Pancreas (tissue), 10 donors: ENCODE measurements around the gene NEGR1. TPM values are rescaled to one million over a fixed set of nuclear protein-coding genes. Genes with fewer than 3 reads are reported as not detected.
"Not testable (repeated sequence)": the region's sequence is repeated elsewhere in the genome, so short reads cannot be mapped to it uniquely, and the experiment has no call there.

Experiments
- ATAC-seq, 4 donors: fragments of 200-7000 bp; cut with Tn5 transposase; one replicate each; pipeline versions ENCODE4 v1.8.0 to v1.9.1; 2020; ENCODE audit warnings: mild to moderate bottlenecking in 4 of 4, moderate library complexity in 4 of 4
- DNase-seq, 6 donors: peaks; one replicate each; pipeline ENCODE4 v3.0.0-alpha.2; 2020
- FAIRE-seq: peaks from 2 replicates; lab custom pipeline; 2012; peaks lifted over from hg19 to GRCh38; lab: Jason Lieb, UNC
- H3K27ac ChIP-seq, 4 donors: fragments of 200-600 bp; sonication (generic); 1 replicate in 3 of 4; 2 replicates in 1 of 4; pipeline versions ENCODE4 v1.5.0 to v1.8.0; 2020
- H3K27me3 ChIP-seq, 4 donors: fragments of 200-600 bp; one replicate each; pipeline ENCODE4 v1.8.0; 2021
- H3K36me3 ChIP-seq, 3 donors: fragments of 200-600 bp; sonication (generic) in 1 of 3; one replicate each; pipeline versions ENCODE4 v1.5.0 to v1.8.0; 2020 to 2021
- H3K4me1 ChIP-seq, 3 donors: fragments of 200-600 bp; one replicate each; pipeline ENCODE4 v1.8.0; 2021
- H3K4me3 ChIP-seq, 4 donors: fragments of 200-600 bp; sonication (generic) in 2 of 4; one replicate each; pipeline versions ENCODE4 v1.5.0 to v1.8.0; 2020 to 2021
- H3K9me3 ChIP-seq, 4 donors: fragments of 200-600 bp; one replicate each; pipeline ENCODE4 v1.8.0; 2021
- CTCF ChIP-seq, 4 donors: fragments of 200-600 bp; sonication (generic) in 3 of 4; IDR thresholded peaks; one replicate each; pipeline versions ENCODE4 v1.5.0 to v1.8.0; 2021; ENCODE audit warnings: antibody characterized with exemption in 4 of 4
- WGBS, 2 donors: extraction: QIAGEN DNeasy Blood & Tissue Kit; methylation state at CpG; one replicate each; pipeline ENCODE4 v1.1.7; 2013; 5-methylcytosine and 5-hydroxymethylcytosine counted together
- intact Hi-C, 3 donors: fragments of 100-400 bp; cut with DNase I; formaldehyde crosslinking; loops; one replicate each; pipeline versions ENCODE4 v1.11.1 to v1.14.2; 2022
- polyA plus RNA-seq, 2 donors: library from polyadenylated mRNA; stranded (reverse); fragments of 200-250 nt; gene quantifications; one replicate each; pipeline ENCODE4 v1.2.3, GENCODE V29; 2013
- total RNA-seq, 6 donors: library from RNA; stranded (reverse); fragmentation: NEBNext Ultra II Directional in 4 of 6; extraction: Animal tissue kit (Norgen Biotek cat#: 25700) in 4 of 6; gene quantifications; one replicate each; pipeline versions ENCODE4 v1.2.1 to v1.2.4, GENCODE V29; 2021 to 2023
- donor health status: healthy with polysubstance abuse.
- donor health status: DM: no; HTN: no; CAD: no; lungs with moderate emphysema.
- donor health status: DM: no; HTN: no; CAD: no.
- donor health status: control.
- donor health status: control.
- donor health status: Bipolar disorder and iron deficiency.
- donor health status: DM: yes; HTN: yes; CAD: no.
- donor health status: DM: no; HTN: no; CAD: no.
- donor health status: DM: no; HTN: no; CAD: no.
- donor health status: DM: yes; HTN: yes; CAD: no.

Gene NEGR1
- total and polyA plus RNA-seq, 8 donors, result 1.2 to 9.3 (median 3.4) TPM

GRCh38 chr1:72253132-72253531, 29.2 kb downstream of the NEGR1 start:
- intact Hi-C loops, result no loop called here
- H3K27ac ChIP-seq, result no peak overlapping the region
- FAIRE-seq, result no peak
- no peak for TF ChIP-seq CTCF (IDR thresholded peaks at IDR 0.05)
- no peak for ATAC-seq
- H3K36me3 ChIP-seq, result no peaks in the 10 kb centered on the region
- H3K27me3 ChIP-seq, result no peaks in the 10 kb centered on the region
- no peak for DNase-seq
- no peaks in the 10 kb centered on the region for H3K4me1 ChIP-seq
- no peak overlapping the region for H3K4me3 ChIP-seq
- no peaks in the 10 kb centered on the region for H3K9me3 ChIP-seq

DNA sequence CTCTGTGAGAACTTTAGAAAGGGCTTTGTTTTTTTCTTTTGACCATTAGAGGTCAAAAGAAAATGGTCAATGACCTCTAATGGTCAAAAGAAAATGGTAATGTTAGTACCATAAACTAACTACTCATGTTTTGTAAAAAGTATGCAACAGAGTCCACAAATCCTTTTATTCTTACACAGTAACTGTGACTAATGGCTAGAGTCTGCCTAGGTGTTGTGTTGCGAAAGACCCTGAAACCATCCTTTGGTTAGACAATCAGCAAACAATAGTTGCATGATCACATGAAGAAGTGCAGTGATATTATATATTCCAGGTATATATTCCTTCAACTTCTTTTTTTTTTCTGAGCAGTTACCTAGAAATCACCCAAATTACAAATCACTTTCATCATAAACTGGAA, 40.9 kb downstream of the NEGR1 start:
- Histone ChIP-seq H3K4me3 (no peak overlapping the region), H3K27ac (no peak overlapping the region), H3K36me3 (no peaks in the 10 kb centered on the region), H3K27me3 (no peaks in the 10 kb centered on the region), H3K4me1 (no peaks in the 10 kb centered on the region), H3K9me3 (no peaks in the 10 kb centered on the region)
- no peak for TF ChIP-seq CTCF (IDR thresholded peaks at IDR 0.05)
- FAIRE-seq, result no peak
- ATAC-seq, result no peak
- no peak for DNase-seq
- intact Hi-C loops, result no loop called here
- 84 to 88% methylated on average over 1 of the region's 1 CpG for WGBS, 2 donors

DNA sequence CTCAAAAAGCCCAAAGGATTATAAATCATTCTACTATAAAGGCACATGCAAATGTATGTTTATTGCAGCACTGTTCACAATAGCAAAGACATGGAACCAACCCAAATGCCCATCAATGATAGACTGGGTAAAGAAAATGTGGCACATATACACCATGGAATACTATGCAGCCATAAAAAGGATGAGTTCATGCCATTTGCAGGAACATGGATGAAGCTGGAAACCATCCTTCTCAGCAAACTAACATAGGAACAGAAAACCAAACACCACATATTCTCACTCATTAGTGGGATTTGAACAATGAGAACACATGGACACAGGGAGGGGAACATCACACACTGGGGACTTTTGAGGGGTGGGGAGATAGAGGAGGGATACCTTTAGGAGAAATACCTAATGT, 46.4 kb downstream of the NEGR1 start:
- H3K27me3 ChIP-seq, FAIRE-seq, H3K4me3 ChIP-seq, H3K27ac ChIP-seq, ATAC-seq, H3K4me1 ChIP-seq, DNase-seq, H3K9me3 ChIP-seq, intact Hi-C loops, H3K36me3 ChIP-seq: not testable (repeated sequence)

- 46 to 51% methylated on average over 7 of the region's 7 CpGs for WGBS, 2 donors
- no peak for FAIRE-seq
- no peak for ATAC-seq
- Histone ChIP-seq H3K4me3 (no peak overlapping the region), H3K9me3 (no peaks in the 10 kb centered on the region), H3K4me1 (no peaks in the 10 kb centered on the region), H3K36me3 (no peaks in the 10 kb centered on the region), H3K27me3 (no peaks in the 10 kb centered on the region), H3K27ac (no peak overlapping the region)
- no peak for DNase-seq
- TF ChIP-seq CTCF (IDR thresholded peaks at IDR 0.05), result no peak
- intact Hi-C loops, result no loop called here
Measured at GRCh38 chr1:72235062-72235461, 47.3 kb downstream of the NEGR1 start.

DNA sequence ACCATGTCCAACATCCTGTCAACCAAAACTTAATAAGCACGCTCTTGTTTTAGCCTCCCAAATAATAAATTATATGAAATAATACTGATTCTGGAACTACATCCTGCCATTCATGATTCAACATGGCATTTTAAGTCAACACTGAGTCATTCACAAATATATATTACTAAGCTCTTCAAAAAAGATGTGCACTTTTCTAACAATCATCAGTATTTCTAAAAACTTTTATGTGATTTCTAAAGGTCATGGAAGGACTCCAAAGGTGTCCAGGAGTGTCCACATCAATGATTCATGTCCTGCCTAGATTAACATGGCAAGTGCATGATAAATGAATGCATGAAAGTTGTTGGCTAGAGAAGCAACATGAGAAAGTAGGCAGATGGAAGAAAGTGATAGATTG, 51.6 kb downstream of the NEGR1 start:
- H3K27me3 ChIP-seq, result no peaks in the 10 kb centered on the region
- ATAC-seq, result no peak
- H3K27ac ChIP-seq, result no peak overlapping the region
- no peak for FAIRE-seq
- H3K36me3 ChIP-seq, result no peaks in the 10 kb centered on the region
- H3K4me3 ChIP-seq, result no peak overlapping the region
- H3K4me1 ChIP-seq, result no peaks in the 10 kb centered on the region
- no peak for DNase-seq
- intact Hi-C loops, result no loop called here
- TF ChIP-seq CTCF (IDR thresholded peaks at IDR 0.05), result no peak
- WGBS, 2 donors, result 70 to 77% methylated on average over 1 of the region's 1 CpG
- no peaks in the 10 kb centered on the region for H3K9me3 ChIP-seq

DNA sequence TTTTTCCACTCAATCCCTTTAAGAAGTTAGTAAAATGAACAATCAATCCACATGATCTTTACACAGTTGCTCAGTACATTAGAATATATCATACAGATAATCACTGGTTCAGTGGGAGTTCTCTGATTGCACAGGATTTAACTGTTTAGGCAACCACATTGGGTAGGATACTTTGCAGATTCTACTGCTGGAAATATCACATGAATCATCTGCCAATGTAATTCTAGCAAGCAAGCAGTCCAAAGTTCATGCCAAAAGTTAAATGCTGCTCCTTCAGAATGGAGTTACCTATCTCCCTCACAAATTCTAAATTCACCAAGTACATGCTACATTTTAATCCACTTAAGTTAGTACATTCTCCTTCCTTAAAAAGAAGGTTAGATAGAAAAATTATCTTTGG, 52.4 kb downstream of the NEGR1 start:
- Histone ChIP-seq H3K9me3 (no peaks in the 10 kb centered on the region), H3K27ac (no peak overlapping the region), H3K4me3 (no peak overlapping the region), H3K27me3 (no peaks in the 10 kb centered on the region), H3K36me3 (no peaks in the 10 kb centered on the region), H3K4me1 (no peaks in the 10 kb centered on the region)
- ATAC-seq, result no peak
- no peak for TF ChIP-seq CTCF (IDR thresholded peaks at IDR 0.05)
- no peak for DNase-seq
- no peak for FAIRE-seq
- intact Hi-C loops, result no loop called here
